Esophagus muscularis mucosa (tissue), 4 donors: ENCODE measurements around the gene ZNF77.

Experiments
- CTCF ChIP-seq, 3 experiments: fragments of 200-600 bp in 2 of 3; fragments of 450-650 bp in 1 of 3; sonication (generic) in 2 of 3; IDR thresholded peaks; one replicate each; pipeline ENCODE4 v1.5.1; 2017 to 2019; ENCODE audit warnings: antibody characterized with exemption in 3 of 3, mild to moderate bottlenecking in 2 of 3, moderate library complexity in 1 of 3
- EP300 ChIP-seq: sonication (generic); formaldehyde crosslinking; IDR thresholded peaks from one replicate; pipeline ENCODE4 v1.6.1; 2017; ENCODE audit warnings: antibody characterized with exemption
- POLR2A ChIP-seq: fragments of 450-650 bp; IDR thresholded peaks from one replicate; pipeline ENCODE4 v1.6.1; 2017; ENCODE audit warnings: antibody characterized with exemption, moderate library complexity, mild to moderate bottlenecking, low read depth

GRCh38 chr19:2923510-2923909, 21.3 kb downstream of the ZNF77 start:
- TF ChIP-seq POLR2A (no peak), EP300 (no peak), CTCF (IDR thresholded peaks at IDR 0.05) (no peak)
